ENCODE data around the gene ATP6V0E1.
A peak's percentile ranks its signal among the peaks of the same experiment; 100 is the strongest.

- TF ChIP-seq BACH1 (IDR thresholded peaks at IDR 0.05; ENCODE audit: low read length), result peak; percentile 63
- TF ChIP-seq CTCF (IDR thresholded peaks at IDR 0.05; ENCODE audit: control extremely low read depth in 1 of 3, insufficient read depth in 1 of 3, low read depth in 1 of 3, low read length in 3 of 3), result peak; percentile 47 to 53 (median 52)
- peak in 1 of 2 experiments; percentile 50 for TF ChIP-seq POLR2A (IDR thresholded peaks at IDR 0.05; ENCODE audit: control extremely low read depth in 1 of 2, low read depth in 2 of 2, low read length in 2 of 2)
- TF ChIP-seq EP300 (IDR thresholded peaks at IDR 0.05; ENCODE audit: borderline replicate concordance in 1 of 2, low read depth in 2 of 2, low read length in 2 of 2), result no peak
- TF ChIP-seq SIN3A (conservative IDR thresholded peaks at IDR 0.05 in 1 of 2, IDR thresholded peaks at IDR 0.05 in 1 of 2; ENCODE audit: low read depth in 1 of 2, low read length in 2 of 2), result no peak
- 0 out of 2 replicates have a peak, but pooled peaks have one; percentile 61 for TF ChIP-seq TAF1 (IDR thresholded peaks at IDR 0.05; ENCODE audit: low read depth, low read length)
- TF ChIP-seq EZH2 (IDR thresholded peaks at IDR 0.05; ENCODE audit: low read depth, low read length, severe bottlenecking), result no peak
- TF ChIP-seq MAX (IDR thresholded peaks at IDR 0.05), result peak; percentile 62
- no peak for TF ChIP-seq CHD2 (IDR thresholded peaks at IDR 0.05; ENCODE audit: low read length)
- peak; percentile 72 for TF ChIP-seq POLR2AphosphoS5 (IDR thresholded peaks at IDR 0.05; ENCODE audit: low read depth, low read length)
Measured at GRCh38 chr5:172984244-172984953, 828 bp downstream of the ATP6V0E1 start.
